ENCODE data around the gene FMNL1.
A peak's percentile ranks its signal among the peaks of the same experiment; 100 is the strongest.

The FMNL1 gene

DNA sequence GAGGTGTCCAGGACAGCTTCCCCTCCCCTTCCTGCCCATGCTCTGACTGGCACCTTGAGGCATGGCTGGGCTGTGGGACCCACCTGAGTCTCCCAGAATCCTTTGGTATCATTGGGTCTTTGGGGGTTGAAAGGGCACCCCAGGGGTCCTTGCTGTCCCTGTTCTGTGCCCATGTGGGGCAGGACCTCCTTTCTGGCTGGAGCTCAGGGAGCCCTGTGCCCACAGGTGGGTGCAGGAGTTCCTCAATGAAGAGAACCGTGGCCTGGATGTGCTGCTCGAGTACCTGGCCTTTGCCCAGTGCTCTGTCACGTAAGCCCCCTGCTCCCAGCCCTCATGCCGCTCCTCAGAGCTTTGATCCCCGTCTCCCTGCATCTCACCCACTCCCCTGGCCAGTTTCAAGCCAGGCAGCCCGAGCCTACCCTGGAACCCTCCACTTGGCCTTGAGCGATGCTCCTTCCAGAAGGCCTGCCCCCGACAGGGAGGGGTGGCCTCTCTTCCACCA, 11.8 kb downstream of the FMNL1 start:
- no peak for TF ChIP-seq ZFX (IDR thresholded peaks at IDR 0.05)
- TF ChIP-seq CTCF (conservative IDR thresholded peaks at IDR 0.05): no peak
- no peak overlapping the region for H3K27ac ChIP-seq

DNA sequence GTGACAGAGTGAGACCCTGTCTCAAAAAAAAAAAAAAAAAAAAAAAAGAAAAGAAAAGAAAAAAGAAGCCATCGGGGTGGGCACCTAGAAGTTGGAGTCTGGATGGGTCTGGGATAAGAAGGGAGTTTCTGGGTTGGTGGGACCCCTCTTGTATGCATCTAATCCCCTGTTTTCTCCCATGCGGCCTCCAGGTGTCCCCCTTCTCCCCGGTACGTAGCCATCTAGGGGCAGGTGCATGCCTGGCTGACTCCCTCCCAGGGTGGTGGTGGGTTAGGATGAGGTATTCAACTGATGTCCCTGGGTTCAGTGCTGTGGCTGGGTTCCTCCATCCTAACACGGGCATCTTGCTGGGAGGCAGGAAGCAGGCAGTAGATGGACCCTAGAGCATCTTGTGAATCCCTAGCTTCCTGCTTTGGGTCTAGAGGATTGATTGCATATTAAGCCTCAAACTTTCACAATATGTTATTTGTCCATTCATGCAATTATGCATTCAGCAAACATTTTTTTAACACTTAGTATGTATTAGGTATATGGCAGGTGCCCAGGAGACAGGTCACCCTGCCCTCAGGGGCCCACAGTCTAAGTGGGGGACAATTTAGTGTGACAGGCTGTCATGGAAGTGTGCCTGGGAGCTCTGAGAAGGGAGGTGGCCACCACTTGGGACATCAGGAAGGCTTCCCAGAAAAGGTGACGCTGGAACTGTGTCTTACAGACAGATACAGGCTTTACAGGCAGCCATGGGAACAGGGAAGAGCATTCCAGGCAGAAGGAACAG, 13.1 kb downstream of the FMNL1 start:
- no peak overlapping the region for H3K27ac ChIP-seq
- TF ChIP-seq ZFX (IDR thresholded peaks at IDR 0.05) (no peak), CTCF (conservative IDR thresholded peaks at IDR 0.05) (no peak; the same call in 1 of the 2 replicates)

GRCh38 chr17:45235416-45236281, 14.0 kb downstream of the FMNL1 start:
- H3K27ac ChIP-seq: no peak overlapping the region
- TF ChIP-seq ZFX (IDR thresholded peaks at IDR 0.05): no peak
- TF ChIP-seq CTCF (conservative IDR thresholded peaks at IDR 0.05): peak; percentile 90

DNA sequence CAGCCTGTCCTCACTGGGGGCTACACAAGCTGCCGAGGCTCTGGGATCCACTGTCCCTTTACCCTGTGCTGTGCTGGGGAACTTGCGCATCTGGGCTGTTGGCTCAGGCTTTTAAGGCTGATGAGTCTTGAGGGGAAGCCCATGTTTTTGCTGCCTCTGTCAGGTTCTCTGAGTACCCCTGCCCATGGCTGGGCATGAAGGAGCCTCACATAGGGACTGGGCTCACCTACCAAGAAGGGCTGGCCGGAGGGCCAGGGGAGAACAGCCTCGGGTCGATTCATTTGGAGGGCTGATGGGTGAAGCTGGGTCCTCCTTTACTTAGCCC, 14.6 kb downstream of the FMNL1 start:
- TF ChIP-seq CTCF (conservative IDR thresholded peaks at IDR 0.05) (no peak), ZFX (IDR thresholded peaks at IDR 0.05) (no peak)
- no peak overlapping the region for H3K27ac ChIP-seq

GRCh38 chr17:45237686-45238085, 16.0 kb downstream of the FMNL1 start:
- H3K27ac ChIP-seq: no peak overlapping the region
- TF ChIP-seq ZFX (IDR thresholded peaks at IDR 0.05) (no peak), CTCF (conservative IDR thresholded peaks at IDR 0.05) (no peak)

DNA sequence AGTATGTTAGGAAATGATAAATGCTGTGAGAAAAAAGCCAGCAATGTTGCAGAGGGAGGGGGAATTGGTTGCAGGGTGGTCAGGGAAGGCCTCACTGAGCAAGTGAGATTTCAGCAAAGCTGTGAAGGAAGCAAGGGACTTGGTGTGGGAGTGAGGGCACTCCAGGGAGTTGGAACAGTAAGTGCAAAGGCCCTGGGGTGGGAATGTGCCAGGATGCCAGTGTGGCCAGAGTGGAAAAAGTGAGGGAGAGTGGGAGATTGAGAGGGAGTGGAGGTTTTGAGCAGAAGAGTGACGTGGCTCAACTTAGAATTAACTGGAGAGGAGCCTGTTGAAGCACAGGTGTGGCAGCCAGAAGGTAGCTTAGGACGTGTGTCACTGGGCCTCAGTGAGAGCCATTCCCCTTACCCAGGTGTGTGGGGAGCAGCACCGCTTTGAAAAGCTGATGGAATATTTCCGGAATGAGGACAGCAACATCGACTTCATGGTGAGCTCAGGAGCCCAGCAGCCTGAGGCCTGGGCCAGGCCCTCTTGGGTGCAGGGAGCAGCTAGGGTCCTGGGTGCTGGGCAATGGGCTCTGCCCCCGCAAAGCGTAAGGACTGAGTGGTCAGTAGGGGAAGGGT, 16.6 kb downstream of the FMNL1 start:
- no peak overlapping the region for H3K27ac ChIP-seq
- no peak for TF ChIP-seq ZFX (IDR thresholded peaks at IDR 0.05)
- TF ChIP-seq CTCF (conservative IDR thresholded peaks at IDR 0.05): no peak
